ENCODE data around the gene HBG1. TPM values are rescaled to one million over a fixed set of nuclear protein-coding genes. Genes with fewer than 3 reads are reported as not detected.
"Not testable (repeated sequence)": the region's sequence is repeated elsewhere in the genome, so short reads cannot be mapped to it uniquely, and the experiment has no call there.

HBG1 gene
- total RNA-seq, 1 donor from 2014 or later = not detected

GRCh38 chr11:5252919-5253265 is 3.2 kb upstream of the HBG1 start:
- no peak overlapping the region for H3K4me3 Mint-ChIP-seq
- no peaks in the 10 kb centered on the region for H3K4me1 Mint-ChIP-seq (ENCODE audit: unreplicated experiment)
- no peaks in the 10 kb centered on the region for H3K9me3 Mint-ChIP-seq
- peaks cover 6% of the 10 kb centered on the region for H3K27me3 Mint-ChIP-seq
- no peak overlapping the region for H3K27ac Mint-ChIP-seq
- no peak for DNase-seq (ENCODE audit: extremely low spot score, unreplicated experiment)
- H3K36me3 Mint-ChIP-seq = no peaks in the 10 kb centered on the region
- no peak for TF ChIP-seq CTCF (conservative IDR thresholded peaks at IDR 0.05)

- no peaks in the 10 kb centered on the region for H3K9me3 Mint-ChIP-seq
- H3K27ac Mint-ChIP-seq = no peak overlapping the region
- no peak overlapping the region for H3K4me3 Mint-ChIP-seq
- H3K36me3 Mint-ChIP-seq = no peaks in the 10 kb centered on the region
- peaks cover 6% of the 10 kb centered on the region for H3K27me3 Mint-ChIP-seq
- DNase-seq (ENCODE audit: extremely low spot score, unreplicated experiment) = no peak
- TF ChIP-seq CTCF (conservative IDR thresholded peaks at IDR 0.05) = no peak
- H3K4me1 Mint-ChIP-seq (ENCODE audit: unreplicated experiment) = no peaks in the 10 kb centered on the region
Observed at GRCh38 chr11:5252192-5252918, 2.7 kb upstream of the HBG1 start.

GRCh38 chr11:5251746-5252145 is 2.1 kb upstream of the HBG1 start:
- H3K36me3 Mint-ChIP-seq = no peaks in the 10 kb centered on the region
- DNase-seq (ENCODE audit: extremely low spot score, unreplicated experiment) = no peak
- no peak overlapping the region for H3K4me3 Mint-ChIP-seq
- no peaks in the 10 kb centered on the region for H3K9me3 Mint-ChIP-seq
- no peak overlapping the region for H3K27ac Mint-ChIP-seq
- TF ChIP-seq CTCF (conservative IDR thresholded peaks at IDR 0.05) = no peak
- H3K4me1 Mint-ChIP-seq (ENCODE audit: unreplicated experiment) = no peaks in the 10 kb centered on the region
- H3K27me3 Mint-ChIP-seq = peaks cover 6% of the 10 kb centered on the region

- Mint-ChIP-seq H3K27me3 (peaks cover 7% of the 10 kb centered on the region), H3K4me1 (ENCODE audit: unreplicated experiment) (no peaks in the 10 kb centered on the region), H3K4me3 (no peak overlapping the region), H3K36me3 (no peaks in the 10 kb centered on the region), H3K27ac (no peak overlapping the region), H3K9me3 (no peaks in the 10 kb centered on the region)
- no peak for DNase-seq (ENCODE audit: extremely low spot score, unreplicated experiment)
- no peak for TF ChIP-seq CTCF (conservative IDR thresholded peaks at IDR 0.05)
Observed at GRCh38 chr11:5250543-5251204, 1.0 kb upstream of the HBG1 start.

- not testable (repeated sequence) for H3K4me3 Mint-ChIP-seq; DNase-seq (ENCODE audit: extremely low spot score, unreplicated experiment); H3K9me3 Mint-ChIP-seq; H3K36me3 Mint-ChIP-seq; H3K27me3 Mint-ChIP-seq; H3K27ac Mint-ChIP-seq; H3K4me1 Mint-ChIP-seq (ENCODE audit: unreplicated experiment)
Observed at GRCh38 chr11:5248498-5248897, 1.2 kb downstream of the HBG1 start.

- H3K9me3 Mint-ChIP-seq = no peaks in the 10 kb centered on the region
Observed at GRCh38 chr11:5247472-5248192, 2.0 kb downstream of the HBG1 start.

More at GRCh38 chr11:5247472-5248192, 2.0 kb downstream of the HBG1 start:
- Mint-ChIP-seq H3K27me3 (peaks cover 7% of the 10 kb centered on the region), H3K4me3 (no peak overlapping the region), H3K27ac (no peak overlapping the region), H3K4me1 (ENCODE audit: unreplicated experiment) (no peaks in the 10 kb centered on the region), H3K36me3 (no peaks in the 10 kb centered on the region)
- no peak for DNase-seq (ENCODE audit: extremely low spot score, unreplicated experiment)
- no peak for TF ChIP-seq CTCF (conservative IDR thresholded peaks at IDR 0.05)

All from type B pancreatic cell (in vitro differentiated cells).